Measurements from ENCODE around the gene CAPN3.
A peak's percentile ranks its signal among the peaks of the same experiment; 100 is the strongest.

CAPN3 gene

DNA sequence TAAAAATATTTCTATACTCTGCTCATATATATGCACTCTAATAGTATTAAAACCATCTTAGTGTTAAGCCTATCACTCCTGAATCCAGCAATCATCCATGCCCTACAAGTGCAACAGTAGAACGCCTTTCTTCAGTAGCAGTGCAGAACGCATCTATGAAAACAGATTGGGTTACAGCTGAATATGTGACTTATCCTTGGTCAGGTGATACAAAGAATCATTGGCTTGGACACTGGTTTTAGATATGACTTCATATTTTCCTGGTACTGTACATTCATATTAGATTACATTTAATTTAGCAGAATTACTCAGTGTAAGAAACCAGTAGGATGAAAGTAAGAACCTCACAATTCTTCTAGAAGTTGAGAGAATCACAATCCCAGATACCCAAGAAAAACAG lies 88.3 kb downstream of the CAPN3 start:
- Histone ChIP-seq H3K4me1 (ENCODE audit: control insufficient read depth, insufficient read depth, low read length) (no peaks in the 10 kb centered on the region), H3K36me3 (ENCODE audit: control insufficient read depth, insufficient read depth, low read length) (peaks cover 52% of the 10 kb centered on the region), H3K4me3 (ENCODE audit: insufficient read depth, low read depth, low read length) (no peak overlapping the region), H3K27me3 (ENCODE audit: control insufficient read depth, insufficient read depth, low read length, poor library complexity, severe bottlenecking) (no peaks in the 10 kb centered on the region), H3K9me3 (ENCODE audit: control insufficient read depth, low read length) (no peaks in the 10 kb centered on the region), H3K27ac (ENCODE audit: insufficient read depth, low read depth, low read length, poor library complexity, severe bottlenecking) (no peak overlapping the region)
- 98% methylated on average over 2 of the region's 2 CpGs for WGBS, 2 experiments

DNA sequence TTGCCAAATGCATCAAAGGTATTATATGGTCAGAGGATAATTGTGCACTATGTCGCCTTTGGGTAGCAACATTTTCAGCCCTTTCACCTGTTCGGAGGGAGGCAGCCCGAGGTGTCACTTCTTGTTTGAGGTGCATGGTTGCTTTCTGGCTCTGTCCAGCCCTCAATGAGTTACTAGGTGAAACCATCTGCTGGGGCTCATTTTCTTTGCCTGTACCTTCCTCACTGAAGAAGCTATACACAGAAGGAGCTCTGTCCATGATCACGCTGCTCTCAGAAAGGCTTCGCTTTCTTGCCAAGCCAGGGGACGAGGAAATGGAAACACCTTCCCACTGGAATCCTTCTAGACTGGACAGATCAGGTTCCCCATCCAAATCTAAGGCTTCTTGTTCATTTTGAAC lies 89.0 kb downstream of the CAPN3 start:
- H3K9me3 ChIP-seq (ENCODE audit: control insufficient read depth, low read length), result no peaks in the 10 kb centered on the region
- H3K4me1 ChIP-seq (ENCODE audit: control insufficient read depth, insufficient read depth, low read length), result no peaks in the 10 kb centered on the region
- no peaks in the 10 kb centered on the region for H3K27me3 ChIP-seq (ENCODE audit: control insufficient read depth, insufficient read depth, low read length, poor library complexity, severe bottlenecking)
- no peak overlapping the region for H3K27ac ChIP-seq (ENCODE audit: insufficient read depth, low read depth, low read length, poor library complexity, severe bottlenecking)
- no peak overlapping the region for H3K4me3 ChIP-seq (ENCODE audit: insufficient read depth, low read depth, low read length)
- WGBS, 2 experiments, result 94 to 96% methylated on average over 6 of the region's 6 CpGs
- H3K36me3 ChIP-seq (ENCODE audit: control insufficient read depth, insufficient read depth, low read length), result peaks cover 52% of the 10 kb centered on the region

DNA sequence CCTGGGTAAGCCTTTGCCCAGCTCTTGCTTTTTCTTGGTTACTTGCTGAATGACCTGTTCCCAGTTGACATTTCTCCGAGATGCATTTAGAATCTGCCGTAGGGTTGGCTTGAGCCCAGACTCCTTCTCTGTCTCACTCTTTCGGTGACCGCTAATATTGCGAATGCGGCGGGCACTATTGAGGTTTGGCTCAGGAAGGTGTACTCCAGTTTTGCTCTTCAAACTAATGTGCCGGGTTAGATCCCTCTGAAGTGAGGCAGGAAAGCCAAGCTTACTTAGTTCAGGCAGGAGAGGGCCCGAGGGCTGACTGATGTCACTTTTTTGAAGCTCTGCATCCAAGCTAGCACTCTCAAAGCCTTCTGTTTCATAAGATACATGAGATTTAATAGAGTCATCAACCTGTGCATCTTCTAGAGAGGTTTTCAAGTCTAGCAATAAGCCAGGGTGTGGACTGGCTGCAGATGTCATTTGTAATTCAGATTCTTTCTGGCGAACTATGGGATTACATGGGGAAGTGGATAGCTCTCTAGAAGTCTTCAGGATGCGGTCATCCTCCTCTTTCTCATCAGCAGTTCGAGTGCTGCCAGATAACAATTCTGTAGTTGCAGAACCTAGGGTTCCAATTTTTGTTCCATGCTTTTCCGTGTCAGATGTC lies 90.6 kb downstream of the CAPN3 start:
- H3K9me3 ChIP-seq (ENCODE audit: control insufficient read depth, low read length), result no peaks in the 10 kb centered on the region
- no peaks in the 10 kb centered on the region for H3K4me1 ChIP-seq (ENCODE audit: control insufficient read depth, insufficient read depth, low read length)
- H3K4me3 ChIP-seq (ENCODE audit: insufficient read depth, low read depth, low read length), result no peak overlapping the region
- peaks cover 45% of the 10 kb centered on the region for H3K36me3 ChIP-seq (ENCODE audit: control insufficient read depth, insufficient read depth, low read length)
- H3K27me3 ChIP-seq (ENCODE audit: control insufficient read depth, insufficient read depth, low read length, poor library complexity, severe bottlenecking), result no peaks in the 10 kb centered on the region
- H3K27ac ChIP-seq (ENCODE audit: insufficient read depth, low read depth, low read length, poor library complexity, severe bottlenecking), result no peak overlapping the region
- 95 to 97% methylated on average over 13 of the region's 13 CpGs for WGBS, 2 experiments

DNA sequence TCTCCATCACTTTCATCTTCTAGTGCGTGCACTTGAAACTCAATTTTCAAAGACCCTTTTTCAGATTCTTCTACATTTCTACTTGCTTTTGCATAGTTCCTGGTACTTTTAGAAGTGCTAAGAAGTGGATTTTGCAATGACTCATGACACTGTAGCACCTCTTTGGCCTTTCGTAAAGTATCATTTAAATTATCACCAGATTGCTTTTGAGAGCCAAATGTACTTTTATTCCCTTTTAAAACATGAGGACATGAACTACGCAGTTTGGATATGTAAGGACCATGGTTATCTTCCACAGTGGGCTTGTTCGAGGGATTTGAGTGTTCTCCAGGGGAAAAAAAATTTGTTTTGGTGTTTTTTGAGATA lies 91.1 kb downstream of the CAPN3 start:
- H3K36me3 ChIP-seq (ENCODE audit: control insufficient read depth, insufficient read depth, low read length), result peaks cover 41% of the 10 kb centered on the region
- 98 to 99% methylated on average over 4 of the region's 4 CpGs for WGBS, 2 experiments
- no peaks in the 10 kb centered on the region for H3K27me3 ChIP-seq (ENCODE audit: control insufficient read depth, insufficient read depth, low read length, poor library complexity, severe bottlenecking)
- H3K27ac ChIP-seq (ENCODE audit: insufficient read depth, low read depth, low read length, poor library complexity, severe bottlenecking), result no peak overlapping the region
- no peak overlapping the region for H3K4me3 ChIP-seq (ENCODE audit: insufficient read depth, low read depth, low read length)
- H3K9me3 ChIP-seq (ENCODE audit: control insufficient read depth, low read length), result no peaks in the 10 kb centered on the region
- H3K4me1 ChIP-seq (ENCODE audit: control insufficient read depth, insufficient read depth, low read length), result no peaks in the 10 kb centered on the region

DNA sequence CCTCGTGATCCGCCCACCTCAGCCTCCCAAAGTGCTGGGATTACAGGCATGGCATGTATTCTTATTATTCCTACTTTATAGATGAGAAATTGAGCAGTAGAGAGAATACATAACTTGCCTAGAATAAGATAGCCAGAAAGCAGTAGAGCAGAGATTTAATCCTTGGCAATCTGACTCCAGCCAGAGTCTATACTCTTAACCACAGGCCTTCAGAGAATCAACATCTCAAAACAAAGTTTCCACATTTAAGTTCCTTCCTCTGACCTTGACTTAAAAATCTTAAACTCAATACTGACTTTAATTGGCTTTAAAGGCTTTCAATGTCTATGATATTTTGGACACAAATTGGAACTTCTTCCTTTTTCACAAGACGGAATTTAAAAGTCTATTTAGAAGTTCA lies 94.5 kb downstream of the CAPN3 start:
- Histone ChIP-seq H3K27ac (ENCODE audit: insufficient read depth, low read depth, low read length, poor library complexity, severe bottlenecking) (no peak overlapping the region), H3K36me3 (ENCODE audit: control insufficient read depth, insufficient read depth, low read length) (peaks cover 27% of the 10 kb centered on the region), H3K9me3 (ENCODE audit: control insufficient read depth, low read length) (no peaks in the 10 kb centered on the region), H3K4me1 (ENCODE audit: control insufficient read depth, insufficient read depth, low read length) (peaks cover 6% of the 10 kb centered on the region), H3K27me3 (ENCODE audit: control insufficient read depth, insufficient read depth, low read length, poor library complexity, severe bottlenecking) (no peaks in the 10 kb centered on the region), H3K4me3 (ENCODE audit: insufficient read depth, low read depth, low read length) (no peak overlapping the region)
- WGBS, 2 experiments, result 96% methylated on average over 3 of the region's 3 CpGs; no CpG with 5 or more reads in 1 of the 2 experiments

DNA sequence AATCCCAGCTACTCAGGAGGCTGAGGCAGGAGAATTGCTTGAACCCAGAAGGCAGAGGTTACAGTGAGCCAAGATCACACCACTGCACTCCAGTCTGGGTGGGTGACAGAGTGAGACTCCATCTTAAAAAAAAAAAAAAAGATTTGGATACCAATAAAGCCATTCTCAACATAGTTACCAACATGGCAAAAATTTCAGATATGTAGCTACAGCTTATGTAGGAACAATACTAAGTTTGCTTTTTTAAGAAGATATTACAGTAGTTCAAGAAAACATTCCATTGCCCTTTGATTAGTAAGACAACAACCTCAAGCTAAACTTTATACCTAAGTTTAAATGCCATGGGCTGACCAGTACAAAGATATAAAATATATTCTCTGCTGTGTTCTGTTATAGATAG lies 97.2 kb downstream of the CAPN3 start:
- no peaks in the 10 kb centered on the region for H3K9me3 ChIP-seq (ENCODE audit: control insufficient read depth, low read length)
- H3K27ac ChIP-seq (ENCODE audit: insufficient read depth, low read depth, low read length, poor library complexity, severe bottlenecking), result no peak overlapping the region
- peaks cover 6% of the 10 kb centered on the region for H3K4me1 ChIP-seq (ENCODE audit: control insufficient read depth, insufficient read depth, low read length)

DNA sequence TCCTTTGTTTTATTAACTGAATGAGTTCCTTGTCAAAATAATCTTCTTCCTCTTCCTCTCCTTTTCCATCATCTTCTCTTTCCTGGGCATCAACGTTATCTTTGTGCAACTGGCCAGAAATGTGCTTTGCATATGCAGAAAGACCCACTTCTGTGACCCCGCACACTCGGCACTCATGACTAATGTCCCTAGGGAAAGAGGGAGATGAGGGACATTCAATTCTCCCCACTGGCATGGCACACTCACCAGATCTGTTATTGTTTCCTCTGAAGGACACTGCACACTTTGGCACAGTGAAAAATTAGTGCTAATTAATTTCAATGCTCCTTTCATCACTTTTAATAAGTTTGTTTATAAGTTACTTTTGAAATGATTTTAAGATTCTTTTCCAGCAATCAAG lies 97.7 kb downstream of the CAPN3 start:
- 62 to 74% methylated on average over 3 of the region's 3 CpGs for WGBS, 2 experiments
- Histone ChIP-seq H3K27me3 (ENCODE audit: control insufficient read depth, insufficient read depth, low read length, poor library complexity, severe bottlenecking) (no peaks in the 10 kb centered on the region), H3K36me3 (ENCODE audit: control insufficient read depth, insufficient read depth, low read length) (no peaks in the 10 kb centered on the region), H3K4me1 (ENCODE audit: control insufficient read depth, insufficient read depth, low read length) (peaks cover 6% of the 10 kb centered on the region), H3K4me3 (ENCODE audit: insufficient read depth, low read depth, low read length) (peak overlapping the region; percentile 16), H3K27ac (ENCODE audit: insufficient read depth, low read depth, low read length, poor library complexity, severe bottlenecking) (peak overlapping the region; percentile 58), H3K9me3 (ENCODE audit: control insufficient read depth, low read length) (no peaks in the 10 kb centered on the region)

More for the DNA sequence above, 97.2 kb downstream of the CAPN3 start:
- peaks cover 3% of the 10 kb centered on the region for H3K36me3 ChIP-seq (ENCODE audit: control insufficient read depth, insufficient read depth, low read length)
- H3K4me3 ChIP-seq (ENCODE audit: insufficient read depth, low read depth, low read length), result peak overlapping the region; percentile 16
- H3K27me3 ChIP-seq (ENCODE audit: control insufficient read depth, insufficient read depth, low read length, poor library complexity, severe bottlenecking), result no peaks in the 10 kb centered on the region

DNA sequence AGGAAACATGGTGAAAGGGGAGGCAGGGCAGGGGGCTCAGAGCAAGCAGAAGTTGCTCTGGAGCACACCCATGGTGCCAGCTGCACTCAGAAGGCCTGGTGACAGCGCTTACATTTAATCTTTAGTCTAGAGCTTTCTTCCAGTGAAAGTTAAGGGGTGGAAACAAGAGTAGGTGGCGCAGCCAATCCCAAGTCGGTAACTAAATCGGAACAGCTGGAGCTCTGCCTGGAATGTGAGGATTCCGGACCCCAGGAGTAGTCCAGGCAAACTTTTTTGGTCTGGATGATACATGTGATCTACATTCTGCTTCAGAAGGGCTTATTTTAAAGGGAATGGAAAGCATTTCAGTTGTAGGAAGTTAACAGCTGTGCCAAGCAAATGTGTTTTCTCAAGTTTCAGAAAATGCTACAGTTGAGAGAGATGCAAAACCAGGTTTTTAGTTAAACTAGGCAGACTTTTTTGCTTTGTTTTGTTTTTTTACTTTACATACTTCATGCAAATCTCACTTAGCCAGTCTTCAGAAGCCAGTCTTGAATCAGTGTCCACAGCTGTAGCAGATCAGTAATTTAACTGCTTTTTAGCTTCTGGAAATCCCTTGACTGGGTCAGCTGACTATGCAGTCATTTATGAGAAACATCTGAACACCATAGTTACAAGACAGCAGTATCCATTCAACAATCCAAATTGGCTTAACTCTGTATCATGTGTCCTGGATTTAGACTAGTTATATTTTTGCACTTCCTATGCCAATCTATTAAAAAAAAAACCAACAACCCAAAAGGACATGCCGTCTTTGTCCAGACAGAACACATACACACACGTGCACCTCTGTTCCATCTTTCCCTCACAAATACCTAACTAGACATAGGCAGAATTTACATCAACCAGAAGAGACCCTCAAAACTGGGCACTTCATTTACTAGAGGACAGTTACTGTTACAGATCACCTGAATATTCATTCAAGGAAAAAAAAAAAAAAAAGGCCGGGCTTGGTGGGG lies 98.4 kb downstream of the CAPN3 start:
- H3K4me3 ChIP-seq (ENCODE audit: insufficient read depth, low read depth, low read length), result peak overlapping the region; percentile 16
- 33% methylated on average over 8 of the region's 8 CpGs for WGBS, 2 experiments

DNA sequence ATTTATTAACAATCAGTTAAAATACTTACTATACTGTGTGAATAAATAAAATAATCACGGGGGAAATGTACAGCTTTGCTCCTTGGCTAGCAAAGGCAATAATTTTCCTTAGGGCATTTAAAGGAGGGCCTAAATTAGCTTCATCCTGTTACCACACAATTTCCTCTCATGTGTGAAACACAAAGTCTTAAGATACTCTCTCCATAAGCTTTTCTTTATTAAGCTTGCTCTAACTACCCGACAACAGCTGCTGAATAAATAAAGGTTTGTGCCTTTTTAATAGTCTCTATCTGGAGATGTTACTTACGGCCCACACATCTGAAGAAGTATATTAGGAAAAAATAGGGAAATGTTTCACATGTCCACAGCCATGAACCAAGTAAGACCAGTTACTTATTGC lies 102.0 kb downstream of the CAPN3 start:
- Histone ChIP-seq H3K9me3 (ENCODE audit: control insufficient read depth, low read length) (no peaks in the 10 kb centered on the region), H3K4me3 (ENCODE audit: insufficient read depth, low read depth, low read length) (no peak overlapping the region), H3K36me3 (ENCODE audit: control insufficient read depth, insufficient read depth, low read length) (no peaks in the 10 kb centered on the region), H3K4me1 (ENCODE audit: control insufficient read depth, insufficient read depth, low read length) (peaks cover 6% of the 10 kb centered on the region), H3K27ac (ENCODE audit: insufficient read depth, low read depth, low read length, poor library complexity, severe bottlenecking) (no peak overlapping the region), H3K27me3 (ENCODE audit: control insufficient read depth, insufficient read depth, low read length, poor library complexity, severe bottlenecking) (no peaks in the 10 kb centered on the region)
- WGBS, 2 experiments, result 82 to 93% methylated on average over 3 of the region's 3 CpGs

More for the DNA sequence above, 98.4 kb downstream of the CAPN3 start:
- peaks cover 6% of the 10 kb centered on the region for H3K4me1 ChIP-seq (ENCODE audit: control insufficient read depth, insufficient read depth, low read length)
- no peaks in the 10 kb centered on the region for H3K9me3 ChIP-seq (ENCODE audit: control insufficient read depth, low read length)
- peak overlapping the region; percentile 90 for H3K27ac ChIP-seq (ENCODE audit: insufficient read depth, low read depth, low read length, poor library complexity, severe bottlenecking)
- H3K27me3 ChIP-seq (ENCODE audit: control insufficient read depth, insufficient read depth, low read length, poor library complexity, severe bottlenecking), result no peaks in the 10 kb centered on the region
- H3K36me3 ChIP-seq (ENCODE audit: control insufficient read depth, insufficient read depth, low read length), result no peaks in the 10 kb centered on the region
